OCI-LY7 (cell line): Measurements from ENCODE around the gene GAPDHS. TPM values are rescaled to one million over a fixed set of nuclear protein-coding genes. Genes with fewer than 3 reads are reported as not detected.

Experiments
- BruUV-seq: library from RNA; stranded (reverse); fragments of 400-500 nt; replicated peaks from 2 replicates; lab custom pipeline; 2021; lab: Mats Ljungman, UMichigan
- CTCF ChIA-PET: fragments of 300-600 bp; sonication (Branson Sonifier 250); formaldehyde crosslinking; loops from one replicate; lab custom pipeline; 2022; ENCODE audit warnings: antibody characterized with exemption; ENCODE audit not compliant: unreplicated experiment; lab: Charles Lee
- POLR2A ChIA-PET: fragments of 300-600 bp; sonication (Branson Sonifier 250); formaldehyde crosslinking; loops from one replicate; lab custom pipeline; 2022; ENCODE audit warnings: antibody characterized with exemption; lab: Charles Lee
- DNase-seq: peaks from one replicate; pipeline ENCODE4 v3.0.0-alpha.2; 2015; ENCODE audit warnings: low spot score
- H2AFZ ChIP-seq: fragments of 200-600 bp; sonication (generic), shearing (Covaris generic); 2 replicates; pipeline ENCODE4 v1.6.1; 2014; ENCODE audit warnings: mild to moderate bottlenecking, antibody characterized with exemption, low read length, moderate library complexity
- H3K27ac ChIP-seq: fragments of 200-600 bp; sonication (generic); 2 replicates; pipeline ENCODE4 v1.5.1; 2014; ENCODE audit warnings: mixed run types, low read depth, mild to moderate bottlenecking, moderate library complexity, low read length, inconsistent platforms; ENCODE audit not compliant: poor library complexity, severe bottlenecking
- H3K36me3 ChIP-seq: fragments of 200-600 bp; sonication (generic); 2 replicates; pipeline ENCODE4 v1.6.1; 2014; ENCODE audit warnings: mild to moderate bottlenecking, antibody characterized with exemption, low read length, moderate library complexity, mixed read lengths; ENCODE audit not compliant: insufficient read depth
- H3K4me1 ChIP-seq: fragments of 200-600 bp; sonication (generic); 2 replicates; pipeline ENCODE4 v1.5.1; 2014; ENCODE audit warnings: mild to moderate bottlenecking, low read length; ENCODE audit not compliant: insufficient read depth, poor library complexity, severe bottlenecking
- H3K4me2 ChIP-seq: fragments of 200-600 bp; sonication (generic); 2 replicates; pipeline ENCODE4 v1.6.1; 2014; ENCODE audit warnings: mild to moderate bottlenecking, low read length
- H3K4me3 ChIP-seq: fragments of 200-600 bp; sonication (generic); 2 replicates; pipeline ENCODE4 v1.5.1; 2014; ENCODE audit warnings: mild to moderate bottlenecking, low read depth, low read length; ENCODE audit not compliant: poor library complexity, severe bottlenecking
- H3K79me2 ChIP-seq: fragments of 200-600 bp; sonication (generic); 2 replicates; pipeline ENCODE4 v1.6.1; 2016; ENCODE audit warnings: low read depth, mild to moderate bottlenecking, low read length, moderate library complexity, mixed read lengths; ENCODE audit not compliant: insufficient read depth
- H3K9me2 ChIP-seq: fragments of 200-600 bp; sonication (generic); 2 replicates; pipeline ENCODE4 v1.6.1; 2016; ENCODE audit warnings: mild to moderate bottlenecking, low read length, mixed read lengths; ENCODE audit not compliant: insufficient read depth
- H3K9me3 ChIP-seq: fragments of 200-600 bp; sonication (generic); 2 replicates; pipeline ENCODE4 v1.6.1; 2014; ENCODE audit warnings: mild to moderate bottlenecking, mixed run types, low read length, mixed read lengths
- H4K20me1 ChIP-seq: fragments of 200-600 bp; sonication (generic); 2 replicates; pipeline ENCODE4 v1.6.1; 2014; ENCODE audit warnings: mild to moderate bottlenecking, antibody characterized with exemption, low read length, moderate library complexity, mixed read lengths; ENCODE audit not compliant: insufficient read depth
- EZH2phosphoT487 ChIP-seq: fragments of 200-600 bp; sonication (generic); IDR thresholded peaks from 2 replicates; pipeline ENCODE4 v1.6.1; 2018; ENCODE audit warnings: low read depth, borderline replicate concordance, mild to moderate bottlenecking, mixed run types, antibody characterized with exemption, low read length, moderate library complexity, mixed read lengths
- intact Hi-C: fragments of 100-400 bp; cut with micrococcal nuclease; formaldehyde crosslinking; loops from one replicate; pipeline ENCODE4 v1.10.0; 2022; ENCODE audit not compliant: unreplicated experiment
- total RNA-seq, 2 experiments: library from RNA; depleted of rRNA in 1 of 2; stranded (reverse); fragments of >200 nt in 1 of 2; shearing (Covaris generic) in 1 of 2; gene quantifications; 2 replicates each; pipeline ENCODE4 v1.2.3, GENCODE V29; 2014 to 2022
- TF ChIP-seq, protein P1 (sequence below): fragments of 200-600 bp; sonication (generic); conservative IDR thresholded peaks from 2 replicates; pipeline ENCODE4 v1.5.1; 2014; ENCODE audit warnings: mild to moderate bottlenecking, antibody characterized with exemption, low read length, moderate library complexity, mixed read lengths

Gene GAPDHS
- total RNA-seq, 2 experiments from 2014 or later: not detected

DNA sequence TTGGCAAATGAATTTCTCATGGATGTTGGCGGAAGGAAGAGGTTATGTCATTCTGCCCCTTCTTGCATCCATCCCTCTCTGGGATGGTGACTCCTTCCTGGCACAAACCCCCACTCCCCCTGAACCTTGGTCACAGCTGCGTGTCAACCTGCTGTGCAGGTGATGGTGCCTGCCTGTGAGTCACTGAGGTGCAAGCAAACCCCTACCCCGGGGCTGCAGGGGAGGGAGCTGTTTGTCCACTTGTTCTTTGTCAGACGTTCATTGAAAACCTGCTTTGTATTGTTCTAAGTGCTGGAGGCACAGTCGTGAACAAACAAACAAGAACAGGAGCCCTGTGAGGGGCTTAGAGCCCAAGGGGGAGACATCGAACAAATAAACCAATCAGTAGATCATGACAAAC is 2.0 kb upstream of the GAPDHS start:
- Histone ChIP-seq H4K20me1 (no peaks in the 10 kb centered on the region; the same call in 1 of the 2 replicates), H3K4me3 (no peak overlapping the region), H3K79me2 (no peaks in the 10 kb centered on the region), H2AFZ (no peak overlapping the region), H3K4me1 (no peaks in the 10 kb centered on the region), H3K4me2 (no peak overlapping the region), H3K9me2 (no peaks in the 10 kb centered on the region), H3K36me3 (no peaks in the 10 kb centered on the region), H3K9me3 (no peaks in the 10 kb centered on the region), H3K27ac (no peak overlapping the region)
- ChIA-PET POLR2A (interaction anchor here (0.5 kb wide), 2 partner anchors 267 to 382 kb away, joined by 4 read pairs; no protein-coding TSS in a partner anchor), CTCF (no interaction called here)
- DNase-seq: no peak
- no TSS peak for BruUV-seq
- intact Hi-C loops: no loop called here
- no peak for TF ChIP-seq EZH2phosphoT487
- TF ChIP-seq, protein P1, sequence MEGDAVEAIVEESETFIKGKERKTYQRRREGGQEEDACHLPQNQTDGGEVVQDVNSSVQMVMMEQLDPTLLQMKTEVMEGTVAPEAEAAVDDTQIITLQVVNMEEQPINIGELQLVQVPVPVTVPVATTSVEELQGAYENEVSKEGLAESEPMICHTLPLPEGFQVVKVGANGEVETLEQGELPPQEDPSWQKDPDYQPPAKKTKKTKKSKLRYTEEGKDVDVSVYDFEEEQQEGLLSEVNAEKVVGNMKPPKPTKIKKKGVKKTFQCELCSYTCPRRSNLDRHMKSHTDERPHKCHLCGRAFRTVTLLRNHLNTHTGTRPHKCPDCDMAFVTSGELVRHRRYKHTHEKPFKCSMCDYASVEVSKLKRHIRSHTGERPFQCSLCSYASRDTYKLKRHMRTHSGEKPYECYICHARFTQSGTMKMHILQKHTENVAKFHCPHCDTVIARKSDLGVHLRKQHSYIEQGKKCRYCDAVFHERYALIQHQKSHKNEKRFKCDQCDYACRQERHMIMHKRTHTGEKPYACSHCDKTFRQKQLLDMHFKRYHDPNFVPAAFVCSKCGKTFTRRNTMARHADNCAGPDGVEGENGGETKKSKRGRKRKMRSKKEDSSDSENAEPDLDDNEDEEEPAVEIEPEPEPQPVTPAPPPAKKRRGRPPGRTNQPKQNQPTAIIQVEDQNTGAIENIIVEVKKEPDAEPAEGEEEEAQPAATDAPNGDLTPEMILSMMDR: no peak

DNA sequence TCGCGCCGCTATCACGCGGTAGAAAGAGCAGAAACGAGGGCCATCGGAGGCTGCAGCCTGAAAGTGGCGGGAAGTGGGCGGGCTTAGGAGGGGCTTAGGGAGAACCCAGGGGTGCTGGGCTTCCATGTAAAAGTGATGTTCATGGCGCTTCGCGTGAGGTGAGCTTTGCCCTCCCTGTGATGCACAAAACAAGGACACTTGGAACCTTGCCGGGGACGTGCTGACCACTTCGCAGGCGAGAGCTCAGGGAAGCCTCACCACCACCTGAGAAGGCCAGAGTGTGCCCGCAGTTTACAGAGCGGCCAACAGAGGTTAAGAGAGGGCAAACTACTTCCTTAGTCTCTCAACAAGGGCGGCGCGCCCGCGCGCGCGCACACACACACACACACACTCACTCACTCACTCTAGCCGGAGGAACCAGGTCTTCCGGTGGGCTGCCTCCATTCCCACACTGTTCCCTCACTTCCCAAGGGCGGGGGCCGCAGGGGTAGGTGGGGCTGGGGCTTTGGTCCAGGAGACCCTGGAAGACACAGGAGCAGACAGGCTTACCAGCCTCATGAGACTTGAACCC is 651 bp downstream of the GAPDHS start:
- CTCF ChIA-PET: no interaction called here
- DNase-seq: no peak
- Histone ChIP-seq H3K79me2 (no peaks in the 10 kb centered on the region), H3K4me3 (no peak overlapping the region), H3K36me3 (no peaks in the 10 kb centered on the region), H4K20me1 (no peaks in the 10 kb centered on the region; the same call in 1 of the 2 replicates), H3K4me1 (no peaks in the 10 kb centered on the region), H3K9me3 (no peaks in the 10 kb centered on the region), H3K9me2 (no peaks in the 10 kb centered on the region), H2AFZ (no peak overlapping the region), H3K27ac (no peak overlapping the region), H3K4me2 (no peak overlapping the region)
- intact Hi-C loops: no loop called here
- BruUV-seq: no TSS peak
- POLR2A ChIA-PET: no interaction called here
- TF ChIP-seq, protein P1: no peak
- no peak for TF ChIP-seq EZH2phosphoT487

DNA sequence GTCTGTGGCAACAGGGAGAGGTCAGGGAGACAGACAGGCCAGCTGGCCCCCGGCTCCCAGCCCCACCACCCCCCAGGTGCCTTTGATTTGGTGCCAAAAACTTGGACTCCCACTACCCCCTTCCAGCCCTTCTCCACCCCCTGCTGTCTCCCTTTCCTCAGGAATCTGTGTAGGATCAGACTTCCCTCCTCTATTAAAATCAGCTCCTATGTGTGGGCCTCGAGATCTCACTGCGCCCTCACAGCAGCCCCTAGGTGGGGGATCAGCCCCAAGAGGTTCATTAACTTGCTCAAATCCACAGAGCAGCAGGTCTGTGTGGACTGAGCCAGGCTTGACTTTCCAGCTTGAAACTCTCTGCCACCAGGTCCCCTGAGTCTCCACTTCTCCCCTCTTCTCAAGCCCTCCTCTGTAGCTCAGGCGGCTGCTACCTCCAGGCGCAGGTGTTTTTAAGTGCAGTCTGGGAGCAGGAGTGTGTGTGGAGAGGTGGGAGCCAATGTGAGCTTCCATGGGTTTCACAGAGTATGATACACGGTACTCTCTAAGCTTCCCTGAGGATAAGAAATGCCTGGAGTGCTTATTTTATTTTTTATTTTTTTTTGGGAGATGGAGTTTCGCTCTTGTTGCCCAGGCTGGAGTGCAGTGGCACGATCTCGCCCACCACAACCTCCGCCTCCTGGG is 1.7 kb downstream of the GAPDHS start:
- BruUV-seq: no TSS peak
- Histone ChIP-seq H3K79me2 (no peaks in the 10 kb centered on the region), H3K4me1 (peaks cover 2% of the 10 kb centered on the region), H3K4me3 (no peak overlapping the region), H2AFZ (no peak overlapping the region), H3K36me3 (no peaks in the 10 kb centered on the region), H3K4me2 (no peak overlapping the region), H3K9me3 (no peaks in the 10 kb centered on the region), H3K9me2 (no peaks in the 10 kb centered on the region), H4K20me1 (no peaks in the 10 kb centered on the region; the same call in 1 of the 2 replicates), H3K27ac (no peak overlapping the region)
- POLR2A ChIA-PET: no interaction called here
- TF ChIP-seq EZH2phosphoT487: no peak
- TF ChIP-seq, protein P1: no peak
- no peak for DNase-seq
- intact Hi-C loops: no loop called here
- CTCF ChIA-PET: no interaction called here
